ENCODE data around the gene TMEM132D.

TMEM132D gene

GRCh38 chr12:129675947-129676346 lies 227.9 kb downstream of the TMEM132D start:
- Histone ChIP-seq H3K27ac (ENCODE audit: low read depth, low read length) (no peak overlapping the region), H3K9ac (ENCODE audit: low read depth in 1 of 2, low read length in 2 of 2) (no peak overlapping the region), H3K4me3 (ENCODE audit: low read depth in 1 of 2, low read length in 2 of 2) (no peak overlapping the region), H3K9me3 (ENCODE audit: control insufficient read depth in 1 of 2, low read length in 2 of 2) (peaks cover 2% of the 10 kb centered on the region in 2 donors), H3K27me3 (ENCODE audit: control insufficient read depth in 1 of 2, insufficient read depth in 2 of 2, low read length in 2 of 2) (no peaks in the 10 kb centered on the region), H3K4me1 (ENCODE audit: control insufficient read depth in 1 of 2, insufficient read depth in 2 of 2, low read length in 2 of 2) (no peaks in the 10 kb centered on the region), H3K36me3 (ENCODE audit: control insufficient read depth in 1 of 2, insufficient read depth in 2 of 2, low read length in 2 of 2) (no peaks in the 10 kb centered on the region)

- H3K27me3 ChIP-seq (ENCODE audit: control insufficient read depth in 1 of 2, insufficient read depth in 2 of 2, low read length in 2 of 2), result no peaks in the 10 kb centered on the region
- H3K4me1 ChIP-seq (ENCODE audit: control insufficient read depth in 1 of 2, insufficient read depth in 2 of 2, low read length in 2 of 2), result no peaks in the 10 kb centered on the region
- no peaks in the 10 kb centered on the region for H3K36me3 ChIP-seq (ENCODE audit: control insufficient read depth in 1 of 2, insufficient read depth in 2 of 2, low read length in 2 of 2)
- H3K9me3 ChIP-seq (ENCODE audit: control insufficient read depth in 1 of 2, low read length in 2 of 2), result peaks cover 0 to 2% of the 10 kb centered on the region in 2 donors
- no peak overlapping the region for H3K27ac ChIP-seq (ENCODE audit: low read depth, low read length)
- no peak overlapping the region for H3K9ac ChIP-seq (ENCODE audit: low read depth in 1 of 2, low read length in 2 of 2)
- no peak overlapping the region for H3K4me3 ChIP-seq (ENCODE audit: low read depth in 1 of 2, low read length in 2 of 2)
Measured at GRCh38 chr12:129675496-129675895, 228.3 kb downstream of the TMEM132D start.

- Histone ChIP-seq H3K4me1 (ENCODE audit: control insufficient read depth in 1 of 2, insufficient read depth in 2 of 2, low read length in 2 of 2) (no peaks in the 10 kb centered on the region), H3K27me3 (ENCODE audit: control insufficient read depth in 1 of 2, insufficient read depth in 2 of 2, low read length in 2 of 2) (no peaks in the 10 kb centered on the region), H3K4me3 (ENCODE audit: low read depth in 1 of 2, low read length in 2 of 2) (no peak overlapping the region), H3K36me3 (ENCODE audit: control insufficient read depth in 1 of 2, insufficient read depth in 2 of 2, low read length in 2 of 2) (no peaks in the 10 kb centered on the region), H3K9me3 (ENCODE audit: control insufficient read depth in 1 of 2, low read length in 2 of 2) (no peaks in the 10 kb centered on the region), H3K27ac (ENCODE audit: low read depth, low read length) (no peak overlapping the region), H3K9ac (ENCODE audit: low read depth in 1 of 2, low read length in 2 of 2) (no peak overlapping the region)
Measured at GRCh38 chr12:129673806-129674205, 230.0 kb downstream of the TMEM132D start.

- no peak overlapping the region for H3K9ac ChIP-seq (ENCODE audit: low read depth in 1 of 2, low read length in 2 of 2)
- H3K4me1 ChIP-seq (ENCODE audit: control insufficient read depth in 1 of 2, insufficient read depth in 2 of 2, low read length in 2 of 2), result no peaks in the 10 kb centered on the region
- no peaks in the 10 kb centered on the region for H3K27me3 ChIP-seq (ENCODE audit: control insufficient read depth in 1 of 2, insufficient read depth in 2 of 2, low read length in 2 of 2)
- no peaks in the 10 kb centered on the region for H3K36me3 ChIP-seq (ENCODE audit: control insufficient read depth in 1 of 2, insufficient read depth in 2 of 2, low read length in 2 of 2)
- H3K27ac ChIP-seq (ENCODE audit: low read depth, low read length), result no peak overlapping the region
- H3K4me3 ChIP-seq (ENCODE audit: low read depth in 1 of 2, low read length in 2 of 2), result no peak overlapping the region
- no peaks in the 10 kb centered on the region for H3K9me3 ChIP-seq (ENCODE audit: control insufficient read depth in 1 of 2, low read length in 2 of 2)
Measured at GRCh38 chr12:129672110-129672509, 231.7 kb downstream of the TMEM132D start.

GRCh38 chr12:129670256-129670920 lies 233.4 kb downstream of the TMEM132D start:
- Histone ChIP-seq H3K27me3 (ENCODE audit: control insufficient read depth in 1 of 2, insufficient read depth in 2 of 2, low read length in 2 of 2) (no peaks in the 10 kb centered on the region), H3K9ac (ENCODE audit: low read depth in 1 of 2, low read length in 2 of 2) (no peak overlapping the region), H3K36me3 (ENCODE audit: control insufficient read depth in 1 of 2, insufficient read depth in 2 of 2, low read length in 2 of 2) (no peaks in the 10 kb centered on the region), H3K27ac (ENCODE audit: low read depth, low read length) (no peak overlapping the region), H3K4me1 (ENCODE audit: control insufficient read depth in 1 of 2, insufficient read depth in 2 of 2, low read length in 2 of 2) (no peaks in the 10 kb centered on the region), H3K9me3 (ENCODE audit: control insufficient read depth in 1 of 2, low read length in 2 of 2) (no peaks in the 10 kb centered on the region), H3K4me3 (ENCODE audit: low read depth in 1 of 2, low read length in 2 of 2) (no peak overlapping the region)

GRCh38 chr12:129665414-129665813 lies 238.4 kb downstream of the TMEM132D start:
- no peaks in the 10 kb centered on the region for H3K36me3 ChIP-seq (ENCODE audit: control insufficient read depth in 1 of 2, insufficient read depth in 2 of 2, low read length in 2 of 2)
- H3K4me1 ChIP-seq (ENCODE audit: control insufficient read depth in 1 of 2, insufficient read depth in 2 of 2, low read length in 2 of 2), result peaks cover 0 to 3% of the 10 kb centered on the region in 2 donors
- no peaks in the 10 kb centered on the region for H3K27me3 ChIP-seq (ENCODE audit: control insufficient read depth in 1 of 2, insufficient read depth in 2 of 2, low read length in 2 of 2)
- no peaks in the 10 kb centered on the region for H3K9me3 ChIP-seq (ENCODE audit: control insufficient read depth in 1 of 2, low read length in 2 of 2)
- no peak overlapping the region for H3K4me3 ChIP-seq (ENCODE audit: low read depth in 1 of 2, low read length in 2 of 2)
- H3K27ac ChIP-seq (ENCODE audit: low read depth, low read length), result no peak overlapping the region
- no peak overlapping the region for H3K9ac ChIP-seq (ENCODE audit: low read depth in 1 of 2, low read length in 2 of 2)

GRCh38 chr12:129662234-129662633 lies 241.6 kb downstream of the TMEM132D start:
- Histone ChIP-seq H3K9me3 (ENCODE audit: control insufficient read depth in 1 of 2, low read length in 2 of 2) (no peaks in the 10 kb centered on the region), H3K36me3 (ENCODE audit: control insufficient read depth in 1 of 2, insufficient read depth in 2 of 2, low read length in 2 of 2) (no peaks in the 10 kb centered on the region)

GRCh38 chr12:129660946-129661345 lies 242.9 kb downstream of the TMEM132D start:
- H3K9me3 ChIP-seq (ENCODE audit: control insufficient read depth in 1 of 2, low read length in 2 of 2), result no peaks in the 10 kb centered on the region

More at GRCh38 chr12:129662234-129662633, 241.6 kb downstream of the TMEM132D start:
- Histone ChIP-seq H3K27me3 (ENCODE audit: control insufficient read depth in 1 of 2, insufficient read depth in 2 of 2, low read length in 2 of 2) (no peaks in the 10 kb centered on the region), H3K4me1 (ENCODE audit: control insufficient read depth in 1 of 2, insufficient read depth in 2 of 2, low read length in 2 of 2) (peaks cover 3 to 7% of the 10 kb centered on the region in 2 donors), H3K27ac (ENCODE audit: low read depth, low read length) (no peak overlapping the region), H3K9ac (ENCODE audit: low read depth in 1 of 2, low read length in 2 of 2) (no peak overlapping the region), H3K4me3 (ENCODE audit: low read depth in 1 of 2, low read length in 2 of 2) (no peak overlapping the region)

GRCh38 chr12:129659961-129660622 lies 243.7 kb downstream of the TMEM132D start:
- Histone ChIP-seq H3K36me3 (ENCODE audit: control insufficient read depth in 1 of 2, insufficient read depth in 2 of 2, low read length in 2 of 2) (no peaks in the 10 kb centered on the region), H3K9me3 (ENCODE audit: control insufficient read depth in 1 of 2, low read length in 2 of 2) (no peaks in the 10 kb centered on the region), H3K4me1 (ENCODE audit: control insufficient read depth in 1 of 2, insufficient read depth in 2 of 2, low read length in 2 of 2) (peaks cover 3 to 7% of the 10 kb centered on the region in 2 donors), H3K4me3 (ENCODE audit: low read depth in 1 of 2, low read length in 2 of 2) (no peak overlapping the region), H3K27me3 (ENCODE audit: control insufficient read depth in 1 of 2, insufficient read depth in 2 of 2, low read length in 2 of 2) (no peaks in the 10 kb centered on the region), H3K9ac (ENCODE audit: low read depth in 1 of 2, low read length in 2 of 2) (no peak overlapping the region), H3K27ac (ENCODE audit: low read depth, low read length) (no peak overlapping the region)

More at GRCh38 chr12:129660946-129661345, 242.9 kb downstream of the TMEM132D start:
- Histone ChIP-seq H3K4me1 (ENCODE audit: control insufficient read depth in 1 of 2, insufficient read depth in 2 of 2, low read length in 2 of 2) (peaks cover 3 to 7% of the 10 kb centered on the region in 2 donors), H3K36me3 (ENCODE audit: control insufficient read depth in 1 of 2, insufficient read depth in 2 of 2, low read length in 2 of 2) (no peaks in the 10 kb centered on the region), H3K27ac (ENCODE audit: low read depth, low read length) (no peak overlapping the region), H3K9ac (ENCODE audit: low read depth in 1 of 2, low read length in 2 of 2) (no peak overlapping the region), H3K4me3 (ENCODE audit: low read depth in 1 of 2, low read length in 2 of 2) (no peak overlapping the region), H3K27me3 (ENCODE audit: control insufficient read depth in 1 of 2, insufficient read depth in 2 of 2, low read length in 2 of 2) (no peaks in the 10 kb centered on the region)

- Histone ChIP-seq H3K27me3 (ENCODE audit: control insufficient read depth in 1 of 2, insufficient read depth in 2 of 2, low read length in 2 of 2) (no peaks in the 10 kb centered on the region), H3K4me1 (ENCODE audit: control insufficient read depth in 1 of 2, insufficient read depth in 2 of 2, low read length in 2 of 2) (peaks cover 3 to 7% of the 10 kb centered on the region in 2 donors), H3K9me3 (ENCODE audit: control insufficient read depth in 1 of 2, low read length in 2 of 2) (no peaks in the 10 kb centered on the region), H3K36me3 (ENCODE audit: control insufficient read depth in 1 of 2, insufficient read depth in 2 of 2, low read length in 2 of 2) (no peaks in the 10 kb centered on the region), H3K27ac (ENCODE audit: low read depth, low read length) (no peak overlapping the region), H3K4me3 (ENCODE audit: low read depth in 1 of 2, low read length in 2 of 2) (no peak overlapping the region), H3K9ac (ENCODE audit: low read depth in 1 of 2, low read length in 2 of 2) (no peak overlapping the region)
Measured at GRCh38 chr12:129657179-129657578, 246.6 kb downstream of the TMEM132D start.
